ENCODE results near the gene GRIA2.
A peak's percentile ranks its signal among the peaks of the same experiment; 100 is the strongest.
"Not testable (repeated sequence)": the region's sequence is repeated elsewhere in the genome, so short reads cannot be mapped to it uniquely, and the experiment has no call there.

GRIA2 gene

GRCh38 chr4:157245351-157245750 lies 24.8 kb downstream of the GRIA2 start:
- no peak for TF ChIP-seq CTCF (IDR thresholded peaks at IDR 0.05; ENCODE audit: low read length, missing control alignments)
- H3K4me3 ChIP-seq (replicated peaks; ENCODE audit: low read depth, low read length): no peak overlapping the region
- no peak for DNase-seq (ENCODE audit: low read depth)

DNA sequence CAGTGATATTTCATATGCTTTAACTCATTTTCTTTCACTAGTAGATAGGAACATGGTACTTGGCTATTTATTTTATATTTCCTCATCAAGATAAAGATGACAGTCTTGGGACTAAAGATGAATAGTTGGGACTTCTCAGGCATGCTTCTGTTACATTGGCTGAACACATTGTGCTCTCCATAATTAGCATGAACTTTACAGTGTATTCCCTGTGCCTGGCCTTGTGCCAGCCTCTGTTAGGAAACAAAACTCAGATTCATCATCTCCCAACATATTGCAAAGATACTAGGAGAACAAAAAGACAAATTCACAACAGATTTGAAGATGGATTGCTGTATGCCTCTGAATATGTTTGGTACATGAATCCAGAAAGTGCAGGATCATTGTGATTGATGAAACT lies 26.4 kb downstream of the GRIA2 start:
- TF ChIP-seq CTCF (IDR thresholded peaks at IDR 0.05; ENCODE audit: low read length, missing control alignments): no peak
- no peak overlapping the region for H3K4me3 ChIP-seq (replicated peaks; ENCODE audit: low read depth, low read length)
- DNase-seq (ENCODE audit: low read depth): no peak

DNA sequence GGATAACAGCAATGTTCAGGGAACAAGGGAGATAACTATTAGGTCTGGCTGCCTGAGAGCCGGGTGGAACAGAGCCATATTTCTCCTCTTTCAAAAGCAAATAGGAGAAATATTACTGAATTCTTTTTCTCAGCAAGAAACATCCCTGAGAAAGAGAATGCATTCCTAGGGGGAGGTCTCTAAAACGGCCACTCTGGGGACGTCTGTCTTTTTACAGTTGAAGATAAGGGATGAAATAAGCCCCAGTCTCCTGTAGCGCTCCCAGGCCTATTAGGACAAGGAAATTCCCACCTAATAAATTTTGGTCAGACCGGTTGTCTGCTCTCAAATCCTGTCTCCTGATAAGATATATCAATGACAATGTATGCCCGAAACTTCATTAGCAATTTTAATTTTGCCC lies 37.6 kb downstream of the GRIA2 start:
- H3K4me3 ChIP-seq (replicated peaks; ENCODE audit: low read depth, low read length); DNase-seq (ENCODE audit: low read depth): not testable (repeated sequence)

- H3K4me3 ChIP-seq (replicated peaks; ENCODE audit: low read depth, low read length): no peak overlapping the region
- no peak for TF ChIP-seq CTCF (IDR thresholded peaks at IDR 0.05; ENCODE audit: low read length, missing control alignments)
- peak; percentile 7 for DNase-seq (ENCODE audit: low read depth)
Observed at GRCh38 chr4:157265281-157265680, 44.8 kb downstream of the GRIA2 start.

GRCh38 chr4:157270108-157270507 lies 49.6 kb downstream of the GRIA2 start:
- no peak for TF ChIP-seq CTCF (IDR thresholded peaks at IDR 0.05; ENCODE audit: low read length, missing control alignments)
- DNase-seq (ENCODE audit: low read depth): no peak
- no peak overlapping the region for H3K4me3 ChIP-seq (replicated peaks; ENCODE audit: low read depth, low read length)

- H3K4me3 ChIP-seq (replicated peaks; ENCODE audit: low read depth, low read length): no peak overlapping the region
- no peak for DNase-seq (ENCODE audit: low read depth)
- TF ChIP-seq CTCF (IDR thresholded peaks at IDR 0.05; ENCODE audit: low read length, missing control alignments): no peak
Observed at GRCh38 chr4:157270552-157270951, 50.0 kb downstream of the GRIA2 start.

DNA sequence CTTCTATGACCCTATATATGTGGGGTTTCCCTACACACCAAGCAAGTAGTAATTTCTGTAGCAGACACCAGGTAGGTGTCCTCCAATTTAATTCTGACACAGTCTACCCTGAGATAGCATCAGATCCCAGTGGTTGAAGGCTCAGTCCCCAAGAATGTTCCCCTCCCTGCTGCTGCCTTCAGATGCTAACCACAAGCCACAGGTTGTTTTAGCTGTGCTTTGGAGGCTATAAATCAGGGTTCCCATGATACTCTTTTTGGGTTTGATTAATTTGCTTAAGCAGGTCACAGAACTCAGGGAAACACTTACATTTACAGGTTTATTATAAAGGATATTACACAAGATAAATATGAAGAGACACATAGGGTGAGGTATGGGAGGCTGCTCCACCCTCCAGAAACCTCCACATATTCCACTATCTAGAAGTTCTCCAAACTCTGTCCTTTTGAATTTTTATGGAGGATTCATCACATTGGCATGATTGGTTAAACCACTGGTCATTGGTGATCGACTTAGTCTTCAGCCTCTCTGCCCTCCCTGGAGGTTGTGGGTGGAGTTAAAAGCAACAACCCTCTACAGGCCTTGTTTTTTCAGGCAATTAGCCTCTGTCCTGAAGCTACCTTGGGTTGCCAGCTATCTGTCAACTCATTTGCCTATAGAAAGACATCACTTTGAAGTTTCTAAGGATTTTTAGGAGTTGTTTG lies 50.8 kb downstream of the GRIA2 start:
- DNase-seq (ENCODE audit: low read depth): no peak
- no peak for TF ChIP-seq CTCF (IDR thresholded peaks at IDR 0.05; ENCODE audit: low read length, missing control alignments)
- H3K4me3 ChIP-seq (replicated peaks; ENCODE audit: low read depth, low read length): no peak overlapping the region
